Natural killer cell (primary cell): ENCODE data around the gene IREB2. TPM values are rescaled to one million over a fixed set of nuclear protein-coding genes. Genes with fewer than 3 reads are reported as not detected.

Experiments
- ATAC-seq, 3 donors: fragments of 150-1000 bp in 2 of 3; fragments of 200-7000 bp in 1 of 3; cut with Tn5 transposase; 1 replicate in 1 of 3; 2 replicates in 2 of 3; pipeline ENCODE4 v1.10.0; 2021; ENCODE audit warnings: mild to moderate bottlenecking in 2 of 3, moderate library complexity in 2 of 3
- DNase-seq, 2 donors: peaks; one replicate each; pipeline versions ENCODE4 v3.0.0 to v3.0.0-alpha.2; 2013 to 2021; ENCODE audit warnings: mixed read lengths in 1 of 2
- H3K27ac ChIP-seq: one replicate; pipeline ENCODE4 v1.5.1; 2013; ENCODE audit warnings: mild to moderate bottlenecking, low read length
- H3K27me3 ChIP-seq: one replicate; pipeline ENCODE4 v1.6.1; 2013; ENCODE audit warnings: low read length; ENCODE audit not compliant: control insufficient read depth, insufficient read depth
- H3K36me3 ChIP-seq: one replicate; pipeline ENCODE4 v1.6.1; 2013; ENCODE audit warnings: low read length; ENCODE audit not compliant: control insufficient read depth, insufficient read depth
- H3K4me1 ChIP-seq: one replicate; pipeline ENCODE4 v1.6.1; 2013; ENCODE audit warnings: low read length; ENCODE audit not compliant: control insufficient read depth, insufficient read depth
- H3K4me3 ChIP-seq: one replicate; pipeline ENCODE4 v1.5.1; 2013; ENCODE audit warnings: low read length
- H3K9me3 ChIP-seq: one replicate; pipeline ENCODE4 v1.6.1; 2013; ENCODE audit warnings: low read length; ENCODE audit not compliant: control insufficient read depth, insufficient read depth
- H3K27ac Mint-ChIP-seq, 2 donors: one replicate each; pipeline ENCODE4 v1.8.0; 2022; ENCODE audit warnings: mild to moderate bottlenecking in 2 of 2, mixed read lengths in 2 of 2, moderate library complexity in 1 of 2
- H3K27me3 Mint-ChIP-seq, 2 donors: one replicate each; pipeline ENCODE4 v1.8.0; 2022; ENCODE audit warnings: low read depth in 2 of 2, mixed read lengths in 2 of 2
- H3K36me3 Mint-ChIP-seq: one replicate; pipeline ENCODE4 v1.8.0; 2022; ENCODE audit warnings: mixed read lengths
- H3K4me1 Mint-ChIP-seq, 2 donors: one replicate each; pipeline ENCODE4 v1.8.0; 2022; ENCODE audit warnings: mixed read lengths in 2 of 2
- H3K4me3 Mint-ChIP-seq: one replicate; pipeline ENCODE4 v1.8.0; 2022; ENCODE audit warnings: mild to moderate bottlenecking, moderate library complexity, mixed read lengths
- H3K9me3 Mint-ChIP-seq, 2 donors: one replicate each; pipeline ENCODE4 v1.8.0; 2022; ENCODE audit warnings: mixed read lengths in 2 of 2
- CTCF ChIP-seq: fragments of 200-600 bp; IDR thresholded peaks from one replicate; pipeline ENCODE4 v1.8.0; 2022; ENCODE audit warnings: antibody characterized with exemption
- WGBS: methylation state at CpG from one replicate; pipeline ENCODE4 v1.1.7; 2013; ENCODE audit warnings: missing lambda C conversion rate; ENCODE audit not compliant: insufficient coverage; 5-methylcytosine and 5-hydroxymethylcytosine counted together
- intact Hi-C: fragments of 100-400 bp; cut with micrococcal nuclease; formaldehyde crosslinking; loops from one replicate; pipeline ENCODE4 v1.14.2; 2022
- total RNA-seq, 4 donors: library from RNA; stranded (reverse); fragments of 120-200 nt in 1 of 4; gene quantifications; one replicate each; pipeline versions ENCODE4 v1.2.3 to v1.2.4, GENCODE V29; 2013 to 2022

The IREB2 gene
- total RNA-seq, 3 donors from 2014 or later (not counting 1 experiment from before 2014, with no cell fraction given): 84.9 to 121 (median 99.0) TPM

- no peak for TF ChIP-seq CTCF
- Histone ChIP-seq H3K27me3 (no peaks in the 10 kb centered on the region), H3K9me3 (no peaks in the 10 kb centered on the region), H3K4me1 (peaks cover 9% of the 10 kb centered on the region), H3K27ac (no peak overlapping the region), H3K36me3 (peaks cover 24% of the 10 kb centered on the region), H3K4me3 (no peak overlapping the region)
- DNase-seq: no peak
- intact Hi-C loops: no loop called here
- ATAC-seq: no peak
- H3K36me3 Mint-ChIP-seq: peaks cover 19% of the 10 kb centered on the region
- peaks cover 56 to 68% of the 10 kb centered on the region in 2 donors for H3K4me1 Mint-ChIP-seq
- H3K9me3 Mint-ChIP-seq: no peaks in the 10 kb centered on the region
- peak overlapping the region; percentile 40 to 41 for H3K27ac Mint-ChIP-seq
- WGBS: no CpG with 5 or more reads among the region's 1 CpG
- H3K4me3 Mint-ChIP-seq: no peak overlapping the region
- H3K27me3 Mint-ChIP-seq: no peaks in the 10 kb centered on the region
Observed at GRCh38 chr15:78444255-78444654, 6.2 kb downstream of the IREB2 start.

DNA sequence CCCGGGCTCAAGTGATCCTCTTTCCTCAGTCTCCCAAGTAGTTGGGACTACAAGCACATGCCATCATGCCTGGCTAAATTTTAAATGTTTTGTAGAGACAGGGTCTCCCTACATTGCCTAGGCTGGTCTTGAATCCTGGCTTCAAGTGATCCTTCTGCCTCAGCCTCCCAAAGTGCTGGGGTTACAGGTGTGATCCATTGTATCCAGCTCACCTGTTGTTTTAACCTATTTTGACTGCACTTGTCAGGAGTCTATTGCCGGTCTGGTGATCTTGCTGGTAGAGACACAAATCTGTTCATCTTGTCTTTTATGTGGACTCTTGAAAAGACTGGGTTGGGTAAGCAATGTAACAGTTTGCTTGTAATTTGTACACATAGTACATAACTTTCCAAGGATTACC is 7.9 kb downstream of the IREB2 start:
- no peaks in the 10 kb centered on the region for H3K27me3 ChIP-seq
- intact Hi-C loops: no loop called here
- H3K36me3 ChIP-seq: peaks cover 19% of the 10 kb centered on the region

GRCh38 chr15:78446551-78446950 is 8.5 kb downstream of the IREB2 start:
- WGBS: 97% methylated on average over 3 of the region's 3 CpGs
- TF ChIP-seq CTCF: no peak
- intact Hi-C loops: no loop called here
- peak overlapping the region in 1 of 2 donors; percentile 40 for H3K27ac Mint-ChIP-seq
- peaks cover 9% of the 10 kb centered on the region for H3K4me1 ChIP-seq
- no peak overlapping the region for H3K27ac ChIP-seq
- H3K4me3 Mint-ChIP-seq: no peak overlapping the region
- peaks cover 60 to 69% of the 10 kb centered on the region in 2 donors for H3K4me1 Mint-ChIP-seq
- no peaks in the 10 kb centered on the region for H3K27me3 ChIP-seq
- H3K36me3 ChIP-seq: peaks cover 13% of the 10 kb centered on the region
- DNase-seq (no peak), ATAC-seq (no peak)
- no peaks in the 10 kb centered on the region for H3K9me3 ChIP-seq
- no peak overlapping the region for H3K4me3 ChIP-seq
- H3K36me3 Mint-ChIP-seq: peaks cover 12% of the 10 kb centered on the region
- no peaks in the 10 kb centered on the region for H3K9me3 Mint-ChIP-seq
- H3K27me3 Mint-ChIP-seq: no peaks in the 10 kb centered on the region

More for the DNA sequence above, 7.9 kb downstream of the IREB2 start:
- H3K9me3 ChIP-seq: no peaks in the 10 kb centered on the region
- no peak overlapping the region for H3K4me3 ChIP-seq
- DNase-seq (no peak), ATAC-seq (no peak)
- no peaks in the 10 kb centered on the region for H3K27me3 Mint-ChIP-seq
- WGBS: 100% methylated on average over 2 of the region's 2 CpGs
- no peaks in the 10 kb centered on the region for H3K9me3 Mint-ChIP-seq
- H3K36me3 Mint-ChIP-seq: peaks cover 16% of the 10 kb centered on the region
- peaks cover 9% of the 10 kb centered on the region for H3K4me1 ChIP-seq
- no peak overlapping the region for H3K27ac ChIP-seq
- H3K4me1 Mint-ChIP-seq: peaks cover 67 to 74% of the 10 kb centered on the region in 2 donors
- peak overlapping the region; percentile 40 to 41 for H3K27ac Mint-ChIP-seq
- no peak for TF ChIP-seq CTCF
- H3K4me3 Mint-ChIP-seq: no peak overlapping the region
